Measurements from ENCODE around the gene PAX2.

The PAX2 gene

GRCh38 chr10:100739517-100740368 lies 5.6 kb upstream of the PAX2 start:
- DNase-seq (ENCODE audit: low read depth), result no peak

GRCh38 chr10:100740476-100741377 lies 4.7 kb upstream of the PAX2 start:
- no peak for DNase-seq (ENCODE audit: low read depth)

DNA sequence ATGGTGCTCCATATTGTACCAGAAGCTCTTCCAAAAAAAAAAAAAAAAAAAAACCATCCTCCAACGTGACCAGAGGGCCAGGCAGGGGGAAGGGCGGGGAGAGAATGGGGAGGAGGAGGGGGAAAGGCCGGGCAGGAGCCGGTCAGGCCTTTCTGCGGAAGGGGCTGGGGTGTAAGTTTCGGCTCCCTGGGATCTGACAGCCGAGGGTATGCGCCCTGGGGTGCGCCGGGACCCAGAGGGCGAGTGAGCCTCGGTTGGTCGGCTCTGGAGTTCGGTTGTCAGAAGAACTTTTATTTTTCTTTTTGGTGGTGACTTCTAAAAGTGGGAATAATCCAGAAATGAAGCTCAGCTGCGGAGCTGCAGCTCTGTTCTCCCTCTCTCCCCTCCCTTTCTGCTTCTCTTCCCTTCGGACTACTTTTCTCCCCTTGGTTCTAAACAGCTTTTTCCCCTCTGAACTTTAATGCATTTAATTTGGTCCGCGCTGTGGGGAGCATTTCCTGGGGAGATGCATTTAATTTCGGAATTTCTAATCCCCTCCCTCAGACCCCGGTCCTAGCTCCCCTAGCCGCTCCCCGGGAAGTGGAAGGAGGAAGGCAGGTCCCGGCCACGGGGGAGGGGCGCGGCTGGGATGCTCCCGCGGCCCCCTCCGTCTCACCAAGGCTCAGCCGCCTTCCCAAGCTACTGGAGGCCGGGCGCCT lies 3.9 kb upstream of the PAX2 start:
- no peak for DNase-seq (ENCODE audit: low read depth)

- no peak for DNase-seq (ENCODE audit: low read depth)
These were observed 3.2 kb upstream of the PAX2 start for GRCh38 chr10:100742076-100742771.

GRCh38 chr10:100742936-100743335 lies 2.4 kb upstream of the PAX2 start:
- no peak for DNase-seq (ENCODE audit: low read depth)

- peak; percentile 47 for DNase-seq (ENCODE audit: low read depth)
These were observed 1.7 kb upstream of the PAX2 start for GRCh38 chr10:100743626-100744135.

GRCh38 chr10:100744136-100744986 lies 1.0 kb upstream of the PAX2 start:
- no peak for DNase-seq (ENCODE audit: low read depth)

DNA sequence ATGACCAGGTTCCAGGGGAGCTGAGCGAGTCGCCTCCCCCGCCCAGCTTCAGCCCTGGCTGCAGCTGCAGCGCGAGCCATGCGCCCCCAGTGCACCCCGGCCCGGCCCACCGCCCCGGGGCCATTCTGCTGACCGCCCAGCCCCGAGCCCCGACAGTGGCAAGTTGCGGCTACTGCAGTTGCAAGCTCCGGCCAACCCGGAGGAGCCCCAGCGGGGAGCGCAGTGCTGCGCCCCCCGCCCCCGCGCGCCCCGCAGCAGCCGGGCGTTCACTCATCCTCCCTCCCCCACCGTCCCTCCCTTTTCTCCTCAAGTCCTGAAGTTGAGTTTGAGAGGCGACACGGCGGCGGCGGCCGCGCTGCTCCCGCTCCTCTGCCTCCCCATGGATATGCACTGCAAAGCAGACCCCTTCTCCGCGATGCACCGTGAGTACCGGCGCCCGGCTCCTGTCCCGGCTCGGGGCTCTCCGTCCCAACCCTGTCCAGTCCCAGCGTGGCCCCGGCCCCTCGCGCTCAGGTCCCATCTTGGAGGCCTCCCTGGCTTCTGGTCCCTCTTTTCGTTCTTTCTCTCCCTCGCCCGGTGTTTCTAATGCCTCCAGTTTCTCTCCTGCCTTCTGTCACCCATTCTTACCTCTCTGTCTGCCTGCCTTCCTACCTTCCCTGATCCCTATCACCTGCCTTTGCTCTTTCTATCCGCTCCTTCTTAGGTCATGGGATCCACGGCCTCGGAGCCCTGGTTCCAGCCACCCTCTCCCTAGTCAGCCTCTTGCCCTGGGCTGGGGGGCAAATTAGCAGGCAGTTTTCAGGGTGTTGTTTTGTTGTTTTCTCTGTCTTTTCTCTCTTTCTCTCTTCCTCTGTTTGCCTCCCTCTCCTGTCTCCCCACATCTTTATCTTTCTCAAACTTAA lies 751 bp downstream of the PAX2 start:
- DNase-seq (ENCODE audit: low read depth), result no peak

DNA sequence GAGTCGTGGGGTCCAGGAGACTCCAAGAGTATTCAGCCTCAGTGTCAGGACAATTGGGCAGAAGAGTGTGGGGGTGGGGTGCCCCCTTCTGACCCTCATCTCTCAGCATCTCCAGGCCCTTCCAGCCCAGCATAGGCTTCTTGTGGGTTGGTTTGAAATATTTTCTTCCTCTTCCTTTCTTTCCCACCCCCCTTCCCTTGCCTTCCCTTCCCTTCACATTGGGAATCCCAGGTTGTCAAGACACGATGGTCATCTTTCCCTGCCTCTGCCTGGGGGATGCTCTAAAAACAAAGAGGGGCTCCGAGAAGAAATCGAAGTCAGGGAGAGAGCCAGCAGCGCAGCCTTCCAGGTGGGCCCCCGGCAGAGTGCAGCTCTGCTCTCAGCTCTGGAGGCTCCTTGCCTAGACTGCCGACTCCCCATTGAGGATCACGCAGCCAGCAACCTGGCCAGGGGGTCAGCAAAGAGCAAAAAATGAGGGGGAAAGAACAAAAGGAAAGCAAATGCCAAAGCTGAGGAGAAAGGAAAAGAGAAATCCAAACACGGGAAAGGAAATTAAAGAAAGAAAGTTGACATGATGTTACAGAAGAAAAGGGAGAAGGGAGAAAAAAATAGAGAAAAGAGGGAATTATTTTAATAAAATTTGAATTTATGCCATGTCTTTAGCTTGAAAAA lies 1.5 kb downstream of the PAX2 start:
- DNase-seq (ENCODE audit: low read depth), result no peak

GRCh38 chr10:100747456-100748230 lies 2.3 kb downstream of the PAX2 start:
- no peak for DNase-seq (ENCODE audit: low read depth)

DNA sequence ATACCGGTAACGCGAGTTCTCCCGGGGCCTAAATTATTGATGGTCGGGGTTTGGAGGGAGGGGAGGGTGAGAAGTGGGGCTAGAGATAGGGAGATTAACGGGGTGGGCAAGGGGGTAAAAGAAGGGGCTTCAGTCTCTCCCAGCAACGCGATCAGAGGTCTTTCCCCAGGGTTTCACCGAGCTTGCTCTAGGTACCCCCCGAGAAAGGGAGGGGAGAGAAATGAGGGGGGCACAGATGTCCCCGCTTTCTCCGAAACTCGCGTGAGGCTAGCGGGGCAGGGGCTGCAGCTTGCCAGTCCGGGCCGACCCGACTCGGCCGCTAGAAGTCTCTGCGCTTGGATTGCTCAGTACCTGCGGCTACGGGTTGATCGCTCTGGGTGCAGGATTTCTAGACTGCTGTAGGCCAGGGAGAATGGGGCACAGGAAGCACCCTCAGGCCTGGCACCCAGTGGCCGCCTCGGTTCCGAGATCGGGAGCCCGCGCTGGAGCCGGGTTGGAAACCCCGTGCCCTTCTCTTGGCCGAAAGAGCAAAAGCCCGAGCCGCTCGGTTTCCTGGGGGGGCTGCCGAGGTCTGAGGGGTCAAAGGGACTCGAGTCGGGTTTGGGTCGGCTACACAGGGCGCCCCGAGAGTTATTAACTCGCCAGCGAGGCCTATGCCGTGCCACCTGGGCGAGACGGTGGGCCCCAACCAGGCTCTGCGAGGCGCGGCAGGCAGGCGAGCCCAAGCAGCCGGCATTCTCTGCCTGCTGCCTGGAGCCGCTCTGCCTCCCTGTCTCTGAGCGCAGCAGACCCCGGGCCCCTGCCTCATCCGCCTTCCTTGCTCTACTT lies 3.1 kb downstream of the PAX2 start:
- no peak for DNase-seq (ENCODE audit: low read depth)

GRCh38 chr10:100749059-100749308 lies 3.6 kb downstream of the PAX2 start:
- DNase-seq (ENCODE audit: low read depth), result no peak

GRCh38 chr10:100749309-100750217 lies 4.2 kb downstream of the PAX2 start:
- DNase-seq (ENCODE audit: low read depth), result no peak

GRCh38 chr10:100750291-100751210 lies 5.2 kb downstream of the PAX2 start:
- no peak for DNase-seq (ENCODE audit: low read depth)

GRCh38 chr10:100751211-100751933 lies 6.0 kb downstream of the PAX2 start:
- DNase-seq (ENCODE audit: low read depth), result no peak
